Osteocyte (in vitro differentiated cells): ENCODE results near the gene OR52R1. TPM values are rescaled to one million over a fixed set of nuclear protein-coding genes. Genes with fewer than 3 reads are reported as not detected.

Experiments used
- DNase-seq: peaks from one replicate; pipeline ENCODE4 v3.0.0; 2021; ENCODE audit warnings: mixed read lengths; ENCODE audit not compliant: unreplicated experiment; ENCODE audit errors: extremely low spot score
- H3K27ac Mint-ChIP-seq: one replicate; pipeline ENCODE4 v1.8.0; 2021; ENCODE audit warnings: mild to moderate bottlenecking, mixed read lengths; ENCODE audit not compliant: unreplicated experiment
- H3K27me3 Mint-ChIP-seq: one replicate; pipeline ENCODE4 v1.8.0; 2021; ENCODE audit warnings: mixed read lengths; ENCODE audit not compliant: unreplicated experiment
- H3K36me3 Mint-ChIP-seq: one replicate; pipeline ENCODE4 v1.8.0; 2021; ENCODE audit warnings: mixed read lengths; ENCODE audit not compliant: unreplicated experiment
- H3K4me1 Mint-ChIP-seq: one replicate; pipeline ENCODE4 v1.8.0; 2021; ENCODE audit warnings: mixed read lengths; ENCODE audit not compliant: unreplicated experiment
- H3K4me3 Mint-ChIP-seq: one replicate; pipeline ENCODE4 v1.8.0; 2021; ENCODE audit warnings: mild to moderate bottlenecking, moderate library complexity, mixed read lengths; ENCODE audit not compliant: unreplicated experiment
- H3K9me3 Mint-ChIP-seq: one replicate; pipeline ENCODE4 v1.8.0; 2021; ENCODE audit warnings: mixed read lengths; ENCODE audit not compliant: unreplicated experiment
- CTCF ChIP-seq: fragments of 200-600 bp; sonication (generic); IDR thresholded peaks from 2 replicates; pipeline ENCODE4 v1.5.0; 2021; ENCODE audit warnings: antibody characterized with exemption, mild to moderate bottlenecking, moderate library complexity
- long read RNA-seq: library from polyadenylated mRNA; unstranded; transcript quantifications from one replicate; pipeline ENCODE4 v2.0.0, GENCODE V29; 2021
- total RNA-seq: library from RNA; stranded (reverse); gene quantifications from 2 replicates; pipeline ENCODE4 v1.2.1, GENCODE V29; 2021

OR52R1 gene
- total RNA-seq, result not detected in 2 replicates
- long read RNA-seq, result 0 reads

- Mint-ChIP-seq H3K4me1 (no peaks in the 10 kb centered on the region), H3K36me3 (no peaks in the 10 kb centered on the region), H3K4me3 (no peak within 1 kb of the TSS), H3K9me3 (no peaks in the 10 kb centered on the region), H3K27ac (no peak within 1 kb of the TSS), H3K27me3 (peaks cover 3% of the 10 kb centered on the region)
- no peak for DNase-seq
- no peak for TF ChIP-seq CTCF
These were observed at the start of gene OR52R1 for GRCh38 chr11:4804280-4804679. Gene OR52R1 (minus strand): TSS chr11:4804380. CDS start chr11:4804380, 0 bp downstream.

DNA sequence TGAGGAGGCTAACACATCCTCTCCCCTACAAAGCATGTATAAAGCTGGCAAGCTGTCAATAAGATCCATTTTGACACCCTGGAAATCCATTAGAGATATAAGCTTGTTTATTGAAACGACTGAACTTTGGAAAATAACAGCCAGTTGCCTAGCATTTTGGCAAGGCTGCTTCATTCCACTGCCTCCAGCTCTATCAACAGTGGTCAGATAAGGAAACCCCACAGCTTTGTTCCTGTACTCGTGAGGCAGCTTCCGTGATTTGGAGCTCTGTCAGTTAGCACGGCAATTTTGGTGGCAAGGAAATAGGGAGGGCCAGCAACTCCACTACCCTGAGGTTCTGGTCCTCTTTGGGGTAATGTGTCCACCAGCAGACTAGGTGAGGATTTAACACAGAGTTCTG lies 46.9 kb upstream of the OR52R1 start:
- H3K27ac Mint-ChIP-seq, result no peak overlapping the region
- no peak for DNase-seq
- peaks cover 12% of the 10 kb centered on the region for H3K27me3 Mint-ChIP-seq
- H3K4me1 Mint-ChIP-seq, result no peaks in the 10 kb centered on the region
- no peak overlapping the region for H3K4me3 Mint-ChIP-seq
- H3K36me3 Mint-ChIP-seq, result no peaks in the 10 kb centered on the region
- TF ChIP-seq CTCF, result no peak
- no peaks in the 10 kb centered on the region for H3K9me3 Mint-ChIP-seq

GRCh38 chr11:4848908-4849532 lies 44.8 kb upstream of the OR52R1 start, which contains the start of gene OR51S1:
Gene OR51S1 (minus strand): TSS chr11:4849208. CDS start chr11:4849208, 0 bp downstream.
- no peak for DNase-seq
- H3K9me3 Mint-ChIP-seq, result no peaks in the 10 kb centered on the region
- TF ChIP-seq CTCF, result no peak
- H3K36me3 Mint-ChIP-seq, result no peaks in the 10 kb centered on the region
- H3K4me1 Mint-ChIP-seq, result no peaks in the 10 kb centered on the region
- H3K27ac Mint-ChIP-seq, result no peak within 1 kb of the TSS
- H3K27me3 Mint-ChIP-seq, result peaks cover 24% of the 10 kb centered on the region
- H3K4me3 Mint-ChIP-seq, result no peak within 1 kb of the TSS

GRCh38 chr11:4839851-4840549 lies 35.8 kb upstream of the OR52R1 start:
- Mint-ChIP-seq H3K27me3 (peaks cover 10% of the 10 kb centered on the region), H3K4me3 (no peak overlapping the region), H3K36me3 (no peaks in the 10 kb centered on the region), H3K27ac (no peak overlapping the region), H3K9me3 (no peaks in the 10 kb centered on the region), H3K4me1 (no peaks in the 10 kb centered on the region)
- TF ChIP-seq CTCF, result no peak
- no peak for DNase-seq

DNA sequence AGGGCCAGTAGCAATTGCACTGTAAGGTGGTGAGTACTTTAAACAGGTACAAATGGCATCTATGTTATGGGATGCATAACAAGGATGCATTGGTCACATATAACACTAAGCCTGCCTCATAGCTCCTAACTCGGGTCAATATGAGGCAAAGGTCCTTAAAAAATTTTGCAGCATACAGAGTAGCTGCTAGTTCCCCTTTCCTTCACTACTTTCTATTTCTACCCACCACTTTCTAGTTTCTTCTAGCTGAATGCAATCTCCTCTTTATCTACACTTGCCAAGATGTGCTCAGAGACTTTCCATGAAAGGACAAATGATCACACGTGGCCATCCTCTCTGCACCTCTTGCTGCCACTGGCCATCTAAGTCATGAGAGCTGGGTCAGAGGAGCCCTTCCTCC lies 26.7 kb upstream of the OR52R1 start:
- peaks cover 20% of the 10 kb centered on the region for H3K27me3 Mint-ChIP-seq

More for the DNA sequence above, 26.7 kb upstream of the OR52R1 start:
- Mint-ChIP-seq H3K4me1 (no peaks in the 10 kb centered on the region), H3K27ac (no peak overlapping the region), H3K9me3 (no peaks in the 10 kb centered on the region), H3K4me3 (no peak overlapping the region), H3K36me3 (no peaks in the 10 kb centered on the region)
- DNase-seq, result no peak
- TF ChIP-seq CTCF, result no peak
